Measurements from ENCODE around the gene RNF222. TPM values are rescaled to one million over a fixed set of nuclear protein-coding genes. Genes with fewer than 3 reads are reported as not detected.

The RNF222 gene
- total and polyA plus RNA-seq, 2 donors (not counting 1 experiment from before 2014, with no cell fraction given) = 3.0 TPM; not detected in 1

GRCh38 chr17:8382880-8383142 is 14.8 kb downstream of the RNF222 start:
- peaks cover 25 to 36% of the 10 kb centered on the region in 2 donors for H3K4me1 ChIP-seq (ENCODE audit: control insufficient read depth in 2 of 2, insufficient read depth in 2 of 2, low read length in 2 of 2)
- H3K9me3 Mint-ChIP-seq (ENCODE audit: insufficient read depth) = no peaks in the 10 kb centered on the region
- peak overlapping the region; percentile 19 to 82 for H3K27ac ChIP-seq (ENCODE audit: low read length in 2 of 2)
- peak overlapping the region; percentile 98 for H3K9ac ChIP-seq (ENCODE audit: low read length)
- peaks cover 43% of the 10 kb centered on the region for H3K79me2 ChIP-seq (ENCODE audit: control insufficient read depth, insufficient read depth, low read length)
- H3K9me3 ChIP-seq (ENCODE audit: control extremely low read depth in 1 of 3, control insufficient read depth in 2 of 3, insufficient read depth in 1 of 3, low read length in 2 of 3) = no peaks in the 10 kb centered on the region
- peak overlapping the region; percentile 89 for H3K4me3 Mint-ChIP-seq
- peaks cover 46% of the 10 kb centered on the region for H4K20me1 ChIP-seq (ENCODE audit: control insufficient read depth, insufficient read depth, low read length, poor library complexity, severe bottlenecking)
- DNase-seq = no peak
- intact Hi-C loops (cut with micrococcal nuclease) = loop anchor here (1.0 to 5.0 kb wide), 10 partner anchors 88 to 696 kb away; partner anchors contain the start of genes CNTROB, NAA38, SLC25A35 and TP53
- no peaks in the 10 kb centered on the region for H3K27me3 Mint-ChIP-seq
- H3K4me1 Mint-ChIP-seq = peaks cover 50% of the 10 kb centered on the region
- ChIA-PET CTCF (interaction anchor here (0.8 to 1.7 kb wide), 3 partner anchors 27 to 363 kb away, joined by 3 to 7 read pairs (median 4); no protein-coding TSS in a partner anchor), POLR2A (no interaction called here)
- peak overlapping the region; percentile 73 to 95 (median 84) for H3K4me3 ChIP-seq (ENCODE audit: control extremely low read depth in 1 of 5, extremely low read depth in 1 of 5, insufficient read depth in 1 of 5, low read depth in 2 of 5, low read length in 4 of 5)
- WGBS (ENCODE audit: insufficient coverage) = under 1% methylated on average over 15 of the region's 15 CpGs
- H3K36me3 ChIP-seq (replicated peaks in 1 of 2; ENCODE audit: control extremely low read depth in 1 of 2, control insufficient read depth in 1 of 2, extremely low read depth in 1 of 2, insufficient read depth in 2 of 2, low read length in 1 of 2) = peaks cover 6 to 41% of the 10 kb centered on the region in 2 experiments
- H2AFZ ChIP-seq (ENCODE audit: insufficient read depth, low read depth, low read length, poor library complexity, severe bottlenecking) = peak overlapping the region; percentile 90
- H3K27ac Mint-ChIP-seq = peak overlapping the region; percentile 87
- TF ChIP-seq EZH2 (IDR thresholded peaks at IDR 0.05; ENCODE audit: borderline replicate concordance, insufficient read depth, low read depth, low read length, poor library complexity, severe bottlenecking) (no peak), CTCF (IDR thresholded peaks at IDR 0.05) (no peak)
- no peaks in the 10 kb centered on the region for H3K27me3 ChIP-seq (replicated peaks in 1 of 4; ENCODE audit: control extremely low read depth in 1 of 4, control insufficient read depth in 3 of 4, insufficient read depth in 4 of 4, low read length in 3 of 4)
- ATAC-seq (ENCODE audit: low read depth) = peak; percentile 0
- peak overlapping the region; percentile 96 for H3K4me2 ChIP-seq (replicated peaks; ENCODE audit: low read depth, low read length, poor library complexity, severe bottlenecking)

- H3K4me3 ChIP-seq (ENCODE audit: control extremely low read depth in 1 of 5, extremely low read depth in 1 of 5, insufficient read depth in 1 of 5, low read depth in 2 of 5, low read length in 4 of 5) = peak overlapping the region; percentile 73 to 95 (median 84)
- ChIA-PET CTCF (interaction anchor here (0.7 to 1.7 kb wide), 5 partner anchors 28 to 364 kb away, joined by 3 to 7 read pairs (median 3); no protein-coding TSS in a partner anchor), POLR2A (no interaction called here)
- Mint-ChIP-seq H3K27me3 (no peaks in the 10 kb centered on the region), H3K4me1 (peaks cover 52% of the 10 kb centered on the region), H3K27ac (peak overlapping the region; percentile 87), H3K9me3 (ENCODE audit: insufficient read depth) (no peaks in the 10 kb centered on the region), H3K4me3 (peak overlapping the region; percentile 89)
- TF ChIP-seq CTCF (IDR thresholded peaks at IDR 0.05) (no peak), EZH2 (IDR thresholded peaks at IDR 0.05; ENCODE audit: borderline replicate concordance, insufficient read depth, low read depth, low read length, poor library complexity, severe bottlenecking) (no peak)
- no peaks in the 10 kb centered on the region for H3K9me3 ChIP-seq (ENCODE audit: control extremely low read depth in 1 of 3, control insufficient read depth in 2 of 3, insufficient read depth in 1 of 3, low read length in 2 of 3)
- H3K4me1 ChIP-seq (ENCODE audit: control insufficient read depth in 2 of 2, insufficient read depth in 2 of 2, low read length in 2 of 2) = peaks cover 25 to 36% of the 10 kb centered on the region in 2 donors
- ATAC-seq (ENCODE audit: low read depth) (no peak), DNase-seq (no peak)
- H3K9ac ChIP-seq (ENCODE audit: low read length) = peak overlapping the region; percentile 98
- H3K4me2 ChIP-seq (replicated peaks; ENCODE audit: low read depth, low read length, poor library complexity, severe bottlenecking) = peak overlapping the region; percentile 96
- H3K79me2 ChIP-seq (ENCODE audit: control insufficient read depth, insufficient read depth, low read length) = peaks cover 40% of the 10 kb centered on the region
- H4K20me1 ChIP-seq (ENCODE audit: control insufficient read depth, insufficient read depth, low read length, poor library complexity, severe bottlenecking) = peaks cover 50% of the 10 kb centered on the region
- peaks cover 6 to 47% of the 10 kb centered on the region in 2 experiments for H3K36me3 ChIP-seq (replicated peaks in 1 of 2; ENCODE audit: control extremely low read depth in 1 of 2, control insufficient read depth in 1 of 2, extremely low read depth in 1 of 2, insufficient read depth in 2 of 2, low read length in 1 of 2)
- WGBS (ENCODE audit: insufficient coverage) = 3% methylated on average over 12 of the region's 27 CpGs
- H3K27ac ChIP-seq (ENCODE audit: low read length in 2 of 2) = peak overlapping the region; percentile 19 to 82
- no peaks in the 10 kb centered on the region for H3K27me3 ChIP-seq (replicated peaks in 1 of 4; ENCODE audit: control extremely low read depth in 1 of 4, control insufficient read depth in 3 of 4, insufficient read depth in 4 of 4, low read length in 3 of 4)
- H2AFZ ChIP-seq (ENCODE audit: insufficient read depth, low read depth, low read length, poor library complexity, severe bottlenecking) = peak overlapping the region; percentile 90
- intact Hi-C loops (cut with micrococcal nuclease) = loop anchor here (2.0 to 5.0 kb wide), 3 partner anchors 87 to 695 kb away; partner anchors contain the start of genes CNTROB, SLC25A35, TP53 and TRAPPC1
Measured at GRCh38 chr17:8382052-8382879, 15.4 kb downstream of the RNF222 start.

All from B cell (primary cell).